HepG2 (cell line): ENCODE data around the gene SRCAP. TPM values are rescaled to one million over a fixed set of nuclear protein-coding genes. Genes with fewer than 3 reads are reported as not detected.

ENCODE experiments used
- PBX2 ChIP-seq: IDR thresholded peaks from 2 replicates; pipeline ENCODE4 v1.6.1; 2016; ENCODE audit warnings: control low read depth
- POLR2G ChIP-seq: fragments of 200-400 bp; formaldehyde crosslinking; IDR thresholded peaks from 2 replicates; pipeline ENCODE4 v1.6.1; 2018; ENCODE audit warnings: mild to moderate bottlenecking, low read depth, low read length, moderate library complexity
- RAD21 ChIP-seq: fragments of 450-650 bp; formaldehyde crosslinking; IDR thresholded peaks from 2 replicates; pipeline ENCODE4 v1.5.0; 2020; ENCODE audit warnings: mild to moderate bottlenecking
- RBM22 ChIP-seq: fragments of 200-400 bp; formaldehyde crosslinking; optimal IDR thresholded peaks from 2 replicates; pipeline ENCODE3; 2017; ENCODE audit warnings: mild to moderate bottlenecking, low read length, moderate library complexity
- TOE1 ChIP-seq: sonication (generic); formaldehyde crosslinking; IDR thresholded peaks from 2 replicates; pipeline ENCODE4 v1.4.0; 2020; ENCODE audit warnings: mild to moderate bottlenecking, missing genetic modification reagents
- ZBTB1 ChIP-seq: sonication (generic); formaldehyde crosslinking; IDR thresholded peaks from 2 replicates; pipeline ENCODE4 v1.4.0; 2020; ENCODE audit warnings: missing genetic modification reagents, borderline replicate concordance
- ZBTB7B ChIP-seq: sonication (generic); formaldehyde crosslinking; IDR thresholded peaks from 2 replicates; pipeline ENCODE4 v1.4.0; 2020; ENCODE audit warnings: missing genetic modification reagents
- ZFP36L1 ChIP-seq: sonication (generic); formaldehyde crosslinking; IDR thresholded peaks from 2 replicates; pipeline ENCODE4 v1.8.0; 2022; ENCODE audit warnings: mild to moderate bottlenecking, missing genetic modification reagents, moderate library complexity
- ZNF232 ChIP-seq: sonication (generic); formaldehyde crosslinking; IDR thresholded peaks from 2 replicates; pipeline ENCODE4 v1.4.0; 2020; ENCODE audit warnings: missing genetic modification reagents, borderline replicate concordance
- ZNF263 ChIP-seq: sonication (generic); formaldehyde crosslinking; IDR thresholded peaks from 2 replicates; pipeline ENCODE4 v1.4.0; 2020; ENCODE audit warnings: missing genetic modification reagents
- ZNF264 ChIP-seq: sonication (generic); formaldehyde crosslinking; IDR thresholded peaks from 2 replicates; pipeline ENCODE4 v1.4.0; 2020; ENCODE audit warnings: missing genetic modification reagents
- ZNF292 ChIP-seq: sonication (generic); formaldehyde crosslinking; IDR thresholded peaks from 2 replicates; pipeline ENCODE4 v1.8.1; 2022; ENCODE audit warnings: mild to moderate bottlenecking, low read depth, missing genetic modification reagents, borderline replicate concordance
- ZNF362 ChIP-seq: sonication (generic); formaldehyde crosslinking; IDR thresholded peaks from 2 replicates; pipeline ENCODE4 v1.4.0; 2020; ENCODE audit warnings: missing genetic modification reagents, mild to moderate bottlenecking, borderline replicate concordance
- ZNF572 ChIP-seq: sonication (generic); formaldehyde crosslinking; IDR thresholded peaks from 2 replicates; pipeline ENCODE4 v1.5.1; 2020; ENCODE audit warnings: mild to moderate bottlenecking, missing genetic modification reagents
- ZNF619 ChIP-seq: sonication (generic); formaldehyde crosslinking; IDR thresholded peaks from 2 replicates; pipeline ENCODE4 v1.4.0; 2020; ENCODE audit warnings: mild to moderate bottlenecking, missing genetic modification reagents
- ZNF629 ChIP-seq: sonication (generic); formaldehyde crosslinking; conservative IDR thresholded peaks from 2 replicates; pipeline ENCODE4 v1.5.0; 2020; ENCODE audit warnings: missing genetic modification reagents
- ZNF740 ChIP-seq: sonication (generic); formaldehyde crosslinking; IDR thresholded peaks from 2 replicates; pipeline ENCODE4 v1.4.0; 2020; ENCODE audit warnings: missing genetic modification reagents
- polyA plus RNA-seq, 8 experiments: library from polyadenylated mRNA; depleted of rRNA in 3 of 8; stranded (reverse) in 7 of 8; unstranded in 1 of 8; fragments of >200 nt; fragmentation: Illumina TruSeq in 4 of 8; extraction: Trizol in 4 of 8; gene quantifications; 2 replicates each; pipeline versions ENCODE4 v1.2.1 to v1.2.3, GENCODE V29; 2011 to 2016; ENCODE audit warnings: low read depth in 4 of 8, missing spikeins in 1 of 8, mixed read lengths in 1 of 8; ENCODE audit not compliant: insufficient read depth in 1 of 8
- total RNA-seq, 5 experiments: library from RNA; depleted of rRNA; stranded (reverse); fragments of >200 nt; fragmentation: Illumina TruSeq; extraction: Trizol; gene quantifications; 2 replicates each; pipeline ENCODE4 v1.2.3, GENCODE V29; 2016; ENCODE audit warnings: low read depth in 1 of 5
- TF ChIP-seq, protein P1 (sequence below): sonication (generic); formaldehyde crosslinking; IDR thresholded peaks from one replicate; pipeline ENCODE4 v1.5.1; 2020; ENCODE audit warnings: mild to moderate bottlenecking, missing genetic modification reagents; ENCODE audit errors: not compliant biosample characterization

The SRCAP gene
- total and polyA plus RNA-seq, 2 of the 13 experiments (the other 11 are each of a cell fraction or from before 2014, with no cell fraction given), result 4.9 to 9.0 TPM

- TF ChIP-seq RBM22 (peak; percentile 26), RAD21 (CRISPR knock-in tag) (peak; percentile 6; the same call in 1 of the 2 replicates), ZNF629 (CRISPR knock-in tag) (peak; percentile 83), PBX2 (CRISPR knock-in tag) (no peak), TOE1 (CRISPR knock-in tag) (no peak), ZNF232 (no peak; the same call in 1 of the 2 replicates), ZNF292 (CRISPR knock-in tag) (peak; percentile 7; the same call in 1 of the 2 replicates), ZNF740 (CRISPR knock-in tag) (peak; percentile 49; the same call in 1 of the 2 replicates), ZFP36L1 (CRISPR knock-in tag) (peak; percentile 10; the same call in 1 of the 2 replicates), POLR2G (peak; percentile 0; the same call in 1 of the 2 replicates), ZNF264 (CRISPR knock-in tag) (peak; percentile 59; the same call in 1 of the 2 replicates), ZNF362 (CRISPR knock-in tag) (no peak), ZNF619 (CRISPR knock-in tag) (peak; percentile 14; the same call in 1 of the 2 replicates), ZBTB7B (CRISPR knock-in tag) (no peak), ZNF263 (peak; percentile 46; the same call in 1 of the 2 replicates), ZNF572 (CRISPR knock-in tag) (0 out of 2 replicates have a peak, but pooled peaks have one; percentile 64), ZBTB1 (CRISPR knock-in tag) (no peak)
- TF ChIP-seq, protein P1, sequence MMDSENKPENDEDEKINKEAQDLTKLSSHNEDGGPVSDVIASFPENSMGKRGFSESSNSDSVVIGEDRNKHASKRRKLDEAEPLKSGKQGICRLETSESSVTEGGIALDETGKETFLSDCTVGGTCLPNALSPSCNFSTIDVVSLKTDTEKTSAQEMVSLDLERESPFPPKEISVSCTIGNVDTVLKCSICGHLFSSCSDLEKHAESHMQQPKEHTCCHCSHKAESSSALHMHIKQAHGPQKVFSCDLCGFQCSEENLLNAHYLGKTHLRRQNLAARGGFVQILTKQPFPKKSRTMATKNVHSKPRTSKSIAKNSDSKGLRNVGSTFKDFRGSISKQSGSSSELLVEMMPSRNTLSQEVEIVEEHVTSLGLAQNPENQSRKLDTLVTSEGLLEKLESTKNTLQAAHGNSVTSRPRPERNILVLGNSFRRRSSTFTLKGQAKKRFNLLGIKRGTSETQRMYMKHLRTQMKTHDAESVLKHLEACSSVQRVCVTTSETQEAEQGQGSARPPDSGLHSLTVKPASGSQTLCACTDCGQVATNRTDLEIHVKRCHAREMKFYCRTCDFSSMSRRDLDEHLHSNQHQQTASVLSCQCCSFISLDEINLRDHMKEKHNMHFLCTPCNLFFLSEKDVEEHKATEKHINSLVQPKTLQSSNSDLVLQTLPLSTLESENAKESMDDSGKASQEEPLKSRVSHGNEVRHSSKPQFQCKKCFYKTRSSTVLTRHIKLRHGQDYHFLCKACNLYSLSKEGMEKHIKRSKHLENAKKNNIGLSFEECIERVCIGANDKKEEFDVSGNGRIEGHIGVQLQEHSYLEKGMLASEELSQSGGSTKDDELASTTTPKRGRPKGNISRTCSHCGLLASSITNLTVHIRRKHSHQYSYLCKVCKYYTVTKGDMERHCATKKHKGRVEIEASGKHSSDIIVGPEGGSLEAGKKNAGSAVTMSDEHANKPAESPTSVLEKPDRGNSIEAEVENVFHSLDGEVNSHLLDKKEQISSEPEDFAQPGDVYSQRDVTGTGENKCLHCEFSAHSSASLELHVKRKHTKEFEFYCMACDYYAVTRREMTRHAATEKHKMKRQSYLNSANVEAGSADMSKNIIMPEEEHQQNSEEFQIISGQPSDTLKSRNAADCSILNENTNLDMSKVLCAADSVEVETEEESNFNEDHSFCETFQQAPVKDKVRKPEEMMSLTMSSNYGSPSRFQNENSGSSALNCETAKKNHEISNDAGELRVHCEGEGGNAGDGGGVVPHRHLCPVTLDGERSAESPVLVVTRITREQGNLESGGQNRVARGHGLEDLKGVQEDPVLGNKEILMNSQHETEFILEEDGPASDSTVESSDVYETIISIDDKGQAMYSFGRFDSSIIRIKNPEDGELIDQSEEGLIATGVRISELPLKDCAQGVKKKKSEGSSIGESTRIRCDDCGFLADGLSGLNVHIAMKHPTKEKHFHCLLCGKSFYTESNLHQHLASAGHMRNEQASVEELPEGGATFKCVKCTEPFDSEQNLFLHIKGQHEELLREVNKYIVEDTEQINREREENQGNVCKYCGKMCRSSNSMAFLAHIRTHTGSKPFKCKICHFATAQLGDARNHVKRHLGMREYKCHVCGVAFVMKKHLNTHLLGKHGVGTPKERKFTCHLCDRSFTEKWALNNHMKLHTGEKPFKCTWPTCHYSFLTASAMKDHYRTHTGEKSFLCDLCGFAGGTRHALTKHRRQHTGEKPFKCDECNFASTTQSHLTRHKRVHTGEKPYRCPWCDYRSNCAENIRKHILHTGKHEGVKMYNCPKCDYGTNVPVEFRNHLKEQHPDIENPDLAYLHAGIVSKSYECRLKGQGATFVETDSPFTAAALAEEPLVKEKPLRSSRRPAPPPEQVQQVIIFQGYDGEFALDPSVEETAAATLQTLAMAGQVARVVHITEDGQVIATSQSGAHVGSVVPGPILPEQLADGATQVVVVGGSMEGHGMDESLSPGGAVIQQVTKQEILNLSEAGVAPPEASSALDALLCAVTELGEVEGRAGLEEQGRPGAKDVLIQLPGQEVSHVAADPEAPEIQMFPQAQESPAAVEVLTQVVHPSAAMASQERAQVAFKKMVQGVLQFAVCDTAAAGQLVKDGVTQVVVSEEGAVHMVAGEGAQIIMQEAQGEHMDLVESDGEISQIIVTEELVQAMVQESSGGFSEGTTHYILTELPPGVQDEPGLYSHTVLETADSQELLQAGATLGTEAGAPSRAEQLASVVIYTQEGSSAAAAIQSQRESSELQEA (CRISPR knock-in tag), result no peak
These were observed 88.8 kb downstream of the SRCAP start (continued) for GRCh38 chr16:30787613-30788378.
